ENCODE measurements around the gene FRMD3. TPM values are rescaled to one million over a fixed set of nuclear protein-coding genes. Genes with fewer than 3 reads are reported as not detected.

The FRMD3 gene
- total RNA-seq, 1 donor from 2014 or later = 0.65 TPM

DNA sequence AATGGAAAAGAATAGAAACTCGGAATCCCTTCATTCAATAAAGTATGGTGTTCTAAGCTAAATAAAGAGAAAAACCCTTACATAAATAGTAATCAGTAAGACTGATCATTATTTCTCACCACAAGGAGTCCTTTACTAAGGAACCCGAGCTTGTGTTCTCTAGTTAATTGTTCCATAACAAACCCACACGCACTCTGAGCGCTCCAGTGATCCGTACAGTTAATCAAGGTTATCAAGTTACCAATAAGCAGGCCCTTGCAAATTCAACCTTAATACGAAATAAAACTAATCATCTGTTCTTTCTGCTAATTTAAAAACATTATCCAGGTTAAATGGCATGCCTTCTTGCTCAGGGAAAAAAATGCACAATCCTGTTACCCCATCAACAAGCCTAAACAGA is 224.4 kb downstream of the FRMD3 start:
- TF ChIP-seq, protein P1, sequence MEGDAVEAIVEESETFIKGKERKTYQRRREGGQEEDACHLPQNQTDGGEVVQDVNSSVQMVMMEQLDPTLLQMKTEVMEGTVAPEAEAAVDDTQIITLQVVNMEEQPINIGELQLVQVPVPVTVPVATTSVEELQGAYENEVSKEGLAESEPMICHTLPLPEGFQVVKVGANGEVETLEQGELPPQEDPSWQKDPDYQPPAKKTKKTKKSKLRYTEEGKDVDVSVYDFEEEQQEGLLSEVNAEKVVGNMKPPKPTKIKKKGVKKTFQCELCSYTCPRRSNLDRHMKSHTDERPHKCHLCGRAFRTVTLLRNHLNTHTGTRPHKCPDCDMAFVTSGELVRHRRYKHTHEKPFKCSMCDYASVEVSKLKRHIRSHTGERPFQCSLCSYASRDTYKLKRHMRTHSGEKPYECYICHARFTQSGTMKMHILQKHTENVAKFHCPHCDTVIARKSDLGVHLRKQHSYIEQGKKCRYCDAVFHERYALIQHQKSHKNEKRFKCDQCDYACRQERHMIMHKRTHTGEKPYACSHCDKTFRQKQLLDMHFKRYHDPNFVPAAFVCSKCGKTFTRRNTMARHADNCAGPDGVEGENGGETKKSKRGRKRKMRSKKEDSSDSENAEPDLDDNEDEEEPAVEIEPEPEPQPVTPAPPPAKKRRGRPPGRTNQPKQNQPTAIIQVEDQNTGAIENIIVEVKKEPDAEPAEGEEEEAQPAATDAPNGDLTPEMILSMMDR (IDR thresholded peaks at IDR 0.05; ENCODE audit: unreplicated experiment) = no peak
- no peak for DNase-seq (ENCODE audit: low spot score, unreplicated experiment)
- Mint-ChIP-seq H3K27ac (no peak overlapping the region), H3K9me3 (ENCODE audit: low read depth) (peaks cover 2% of the 10 kb centered on the region), H3K4me1 (ENCODE audit: low read depth) (no peaks in the 10 kb centered on the region), H3K36me3 (ENCODE audit: insufficient read depth) (no peaks in the 10 kb centered on the region), H3K4me3 (ENCODE audit: low read depth) (no peak overlapping the region), H3K27me3 (no peaks in the 10 kb centered on the region)

DNA sequence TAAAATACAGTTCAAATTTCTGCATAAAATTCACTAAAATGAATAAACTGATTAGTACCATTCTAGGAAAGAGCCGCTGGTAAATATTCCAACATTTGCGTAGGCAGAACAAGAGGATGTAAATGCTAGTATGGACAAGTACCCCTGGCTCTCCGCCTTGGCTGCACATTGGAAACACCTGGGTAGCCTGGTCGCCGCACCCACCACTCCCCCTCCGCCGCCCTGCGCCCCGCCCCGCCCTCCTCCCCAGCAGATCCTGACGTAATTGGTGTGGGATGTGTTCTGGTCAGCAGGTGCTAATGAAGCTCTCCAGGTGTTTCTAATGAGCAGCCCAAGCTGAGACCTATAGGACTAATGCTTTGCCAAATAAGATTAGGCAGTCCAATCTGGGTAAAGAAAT is 225.7 kb downstream of the FRMD3 start:
- no peak for DNase-seq (ENCODE audit: low spot score, unreplicated experiment)
- H3K27me3 Mint-ChIP-seq = no peaks in the 10 kb centered on the region
- no peak overlapping the region for H3K27ac Mint-ChIP-seq
- H3K4me3 Mint-ChIP-seq (ENCODE audit: low read depth) = no peak overlapping the region
- TF ChIP-seq, protein P1 (IDR thresholded peaks at IDR 0.05; ENCODE audit: unreplicated experiment) = no peak
- H3K9me3 Mint-ChIP-seq (ENCODE audit: low read depth) = no peaks in the 10 kb centered on the region
- no peaks in the 10 kb centered on the region for H3K4me1 Mint-ChIP-seq (ENCODE audit: low read depth)
- no peaks in the 10 kb centered on the region for H3K36me3 Mint-ChIP-seq (ENCODE audit: insufficient read depth)

DNA sequence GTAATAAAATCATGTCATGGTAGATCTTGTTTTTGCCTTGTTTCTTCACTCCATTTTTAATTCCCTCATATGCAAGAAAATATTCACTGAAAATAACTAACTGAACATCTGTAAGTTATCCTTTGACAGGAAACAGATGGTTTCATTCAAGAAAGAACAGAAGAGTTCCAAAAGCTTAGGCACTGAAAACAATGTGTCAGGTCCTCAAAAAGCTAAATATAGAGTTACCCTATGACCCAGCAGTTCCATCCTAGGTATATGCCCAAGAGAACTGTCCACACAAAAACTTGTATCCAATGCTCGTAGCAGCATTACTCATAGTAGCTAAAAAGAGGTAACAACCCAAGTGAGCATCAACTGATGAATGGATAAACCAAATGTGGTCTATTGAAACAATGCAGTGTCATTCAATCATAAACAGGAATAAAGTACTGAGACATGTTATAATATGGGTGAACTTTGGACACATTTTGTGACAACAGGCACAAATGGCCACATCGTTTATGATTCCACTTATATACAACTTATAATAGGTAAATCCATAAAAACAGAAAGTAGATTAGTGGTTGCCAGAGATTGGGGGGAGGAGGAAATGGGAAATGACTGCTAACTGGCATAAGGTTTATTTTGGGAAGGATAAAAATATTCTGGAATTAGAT is 231.0 kb downstream of the FRMD3 start:
- no peaks in the 10 kb centered on the region for H3K36me3 Mint-ChIP-seq (ENCODE audit: insufficient read depth)
- DNase-seq (ENCODE audit: low spot score, unreplicated experiment) = no peak
- no peak overlapping the region for H3K27ac Mint-ChIP-seq
- no peak overlapping the region for H3K4me3 Mint-ChIP-seq (ENCODE audit: low read depth)
- H3K9me3 Mint-ChIP-seq (ENCODE audit: low read depth) = no peaks in the 10 kb centered on the region
- H3K4me1 Mint-ChIP-seq (ENCODE audit: low read depth) = no peaks in the 10 kb centered on the region
- TF ChIP-seq, protein P1 (IDR thresholded peaks at IDR 0.05; ENCODE audit: unreplicated experiment) = no peak
- peaks cover 10% of the 10 kb centered on the region for H3K27me3 Mint-ChIP-seq

DNA sequence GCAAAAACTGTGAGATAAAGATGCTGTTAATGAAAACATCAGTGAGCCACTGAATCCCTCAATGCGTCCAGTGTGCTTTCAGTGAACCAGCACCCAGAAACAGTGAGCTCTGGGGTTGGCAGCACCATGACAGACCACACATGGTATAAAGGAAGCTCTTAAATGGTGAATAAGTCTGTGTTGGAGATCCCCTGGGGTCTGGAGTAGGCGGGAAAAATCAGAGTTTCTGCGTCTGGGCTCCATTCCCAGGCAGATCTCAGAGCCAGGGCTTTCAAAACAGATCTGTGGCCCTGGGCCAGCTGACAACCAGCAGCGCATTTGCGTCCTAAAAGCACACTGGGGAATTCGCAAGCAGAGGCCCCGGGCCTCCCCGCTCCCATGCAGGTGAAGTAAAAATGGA is 233.5 kb downstream of the FRMD3 start:
- H3K9me3 Mint-ChIP-seq (ENCODE audit: low read depth) = no peaks in the 10 kb centered on the region
- H3K4me1 Mint-ChIP-seq (ENCODE audit: low read depth) = no peaks in the 10 kb centered on the region
- peaks cover 12% of the 10 kb centered on the region for H3K27me3 Mint-ChIP-seq
- no peak for DNase-seq (ENCODE audit: low spot score, unreplicated experiment)
- H3K4me3 Mint-ChIP-seq (ENCODE audit: low read depth) = no peak overlapping the region
- H3K27ac Mint-ChIP-seq = no peak overlapping the region
- no peaks in the 10 kb centered on the region for H3K36me3 Mint-ChIP-seq (ENCODE audit: insufficient read depth)
- TF ChIP-seq, protein P1 (IDR thresholded peaks at IDR 0.05; ENCODE audit: unreplicated experiment) = no peak

DNA sequence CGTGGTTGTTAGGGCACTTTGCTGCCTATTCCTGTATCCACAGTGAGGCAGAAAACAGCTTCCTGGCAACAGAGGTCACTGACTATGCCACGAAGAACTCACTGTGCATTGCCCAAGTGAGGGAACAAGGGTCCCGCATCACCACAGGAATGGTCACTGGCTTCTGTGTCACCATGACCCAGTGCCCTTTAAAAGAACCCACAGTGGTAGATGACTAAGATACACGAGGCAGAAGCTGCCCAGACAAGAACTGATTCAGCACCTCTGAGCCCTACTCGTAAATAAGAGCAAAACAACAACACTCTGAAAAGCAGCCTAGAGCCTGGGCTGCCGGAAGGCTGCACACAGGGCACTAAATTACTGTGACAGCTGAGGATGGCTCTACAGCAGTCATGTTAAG is 238.6 kb downstream of the FRMD3 start:
- DNase-seq (ENCODE audit: low spot score, unreplicated experiment) = no peak
- Mint-ChIP-seq H3K27me3 (peaks cover 10% of the 10 kb centered on the region), H3K4me3 (ENCODE audit: low read depth) (no peak overlapping the region), H3K36me3 (ENCODE audit: insufficient read depth) (no peaks in the 10 kb centered on the region), H3K9me3 (ENCODE audit: low read depth) (no peaks in the 10 kb centered on the region), H3K4me1 (ENCODE audit: low read depth) (no peaks in the 10 kb centered on the region), H3K27ac (no peak overlapping the region)
- TF ChIP-seq, protein P1 (IDR thresholded peaks at IDR 0.05; ENCODE audit: unreplicated experiment) = no peak

All from progenitor cell of endocrine pancreas (in vitro differentiated cells).